HG02571 (cell line): ENCODE results near the gene SGIP1.
"Not testable (repeated sequence)": the region's sequence is repeated elsewhere in the genome, so short reads cannot be mapped to it uniquely, and the experiment has no call there.

ENCODE experiments used
- ATAC-seq: cut with Tn5 transposase; IDR thresholded peaks from one replicate; pipeline ENCODE4 v1.9.1; 2021; ENCODE audit warnings: mild to moderate bottlenecking, moderate library complexity; ENCODE audit not compliant: unreplicated experiment

The SGIP1 gene

GRCh38 chr1:66552287-66552686 is 18.3 kb downstream of the SGIP1 start:
- ATAC-seq = no peak

GRCh38 chr1:66552829-66553228 is 18.9 kb downstream of the SGIP1 start:
- ATAC-seq = no peak

GRCh38 chr1:66553846-66554245 is 19.9 kb downstream of the SGIP1 start:
- no peak for ATAC-seq

GRCh38 chr1:66556161-66556611 is 22.2 kb downstream of the SGIP1 start:
- ATAC-seq = no peak

GRCh38 chr1:66557157-66557556 is 23.2 kb downstream of the SGIP1 start:
- no peak for ATAC-seq

GRCh38 chr1:66559517-66559916 is 25.6 kb downstream of the SGIP1 start:
- ATAC-seq = no peak

- no peak for ATAC-seq
These were observed 28.6 kb downstream of the SGIP1 start for GRCh38 chr1:66562561-66562960.

GRCh38 chr1:66563094-66563800 is 29.3 kb downstream of the SGIP1 start:
- ATAC-seq = no peak

- no peak for ATAC-seq
These were observed 30.1 kb downstream of the SGIP1 start for GRCh38 chr1:66563941-66564630.

GRCh38 chr1:66570196-66570595 is 36.2 kb downstream of the SGIP1 start:
- ATAC-seq = no peak

GRCh38 chr1:66571789-66572188 is 37.8 kb downstream of the SGIP1 start:
- ATAC-seq = no peak

GRCh38 chr1:66575739-66576138 is 41.8 kb downstream of the SGIP1 start:
- ATAC-seq = no peak

- no peak for ATAC-seq
These were observed 42.7 kb downstream of the SGIP1 start for GRCh38 chr1:66576645-66577044.

- no peak for ATAC-seq
These were observed 44.9 kb downstream of the SGIP1 start for GRCh38 chr1:66578841-66579240.

- ATAC-seq = no peak
These were observed 46.1 kb downstream of the SGIP1 start for GRCh38 chr1:66580081-66580480.

- no peak for ATAC-seq
These were observed 49.1 kb downstream of the SGIP1 start for GRCh38 chr1:66583021-66583420.

GRCh38 chr1:66585002-66585401 is 51.0 kb downstream of the SGIP1 start:
- ATAC-seq = no peak

- ATAC-seq = no peak
These were observed 55.4 kb downstream of the SGIP1 start for GRCh38 chr1:66589326-66589725.

GRCh38 chr1:66592106-66592507 is 58.2 kb downstream of the SGIP1 start:
- not testable (repeated sequence) for ATAC-seq

GRCh38 chr1:66596191-66596590 is 62.2 kb downstream of the SGIP1 start:
- ATAC-seq = no peak

- ATAC-seq = no peak
These were observed 63.5 kb downstream of the SGIP1 start for GRCh38 chr1:66597500-66597899.

- no peak for ATAC-seq
These were observed 64.7 kb downstream of the SGIP1 start for GRCh38 chr1:66598670-66599069.
